ENCODE measurements around the gene SCRG1.

Gene SCRG1

DNA sequence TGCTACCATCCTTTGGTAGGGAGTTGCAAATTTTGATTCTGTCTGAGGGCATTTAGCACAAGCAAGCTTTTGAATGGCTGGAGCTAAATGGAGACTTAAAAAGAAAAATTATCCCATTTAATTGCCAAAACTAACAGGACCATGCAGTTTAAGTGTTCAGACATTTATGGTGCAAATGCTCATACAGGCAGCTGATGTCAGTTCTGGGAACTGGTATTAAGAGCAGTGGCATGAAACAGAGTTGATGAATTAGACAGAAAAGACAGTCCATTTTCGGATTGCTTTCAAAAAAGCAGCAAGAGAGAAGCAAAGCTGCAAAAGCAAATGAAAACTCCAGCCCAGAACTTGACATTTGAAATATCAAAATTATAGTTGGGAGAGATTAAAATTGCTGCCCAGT lies 1.3 kb downstream of the SCRG1 start:
- DNase-seq (ENCODE audit: low spot score), result no peak
- TF ChIP-seq, protein P1, sequence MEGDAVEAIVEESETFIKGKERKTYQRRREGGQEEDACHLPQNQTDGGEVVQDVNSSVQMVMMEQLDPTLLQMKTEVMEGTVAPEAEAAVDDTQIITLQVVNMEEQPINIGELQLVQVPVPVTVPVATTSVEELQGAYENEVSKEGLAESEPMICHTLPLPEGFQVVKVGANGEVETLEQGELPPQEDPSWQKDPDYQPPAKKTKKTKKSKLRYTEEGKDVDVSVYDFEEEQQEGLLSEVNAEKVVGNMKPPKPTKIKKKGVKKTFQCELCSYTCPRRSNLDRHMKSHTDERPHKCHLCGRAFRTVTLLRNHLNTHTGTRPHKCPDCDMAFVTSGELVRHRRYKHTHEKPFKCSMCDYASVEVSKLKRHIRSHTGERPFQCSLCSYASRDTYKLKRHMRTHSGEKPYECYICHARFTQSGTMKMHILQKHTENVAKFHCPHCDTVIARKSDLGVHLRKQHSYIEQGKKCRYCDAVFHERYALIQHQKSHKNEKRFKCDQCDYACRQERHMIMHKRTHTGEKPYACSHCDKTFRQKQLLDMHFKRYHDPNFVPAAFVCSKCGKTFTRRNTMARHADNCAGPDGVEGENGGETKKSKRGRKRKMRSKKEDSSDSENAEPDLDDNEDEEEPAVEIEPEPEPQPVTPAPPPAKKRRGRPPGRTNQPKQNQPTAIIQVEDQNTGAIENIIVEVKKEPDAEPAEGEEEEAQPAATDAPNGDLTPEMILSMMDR (IDR thresholded peaks at IDR 0.05; ENCODE audit: extremely low read depth, missing control alignments), result no peak

DNA sequence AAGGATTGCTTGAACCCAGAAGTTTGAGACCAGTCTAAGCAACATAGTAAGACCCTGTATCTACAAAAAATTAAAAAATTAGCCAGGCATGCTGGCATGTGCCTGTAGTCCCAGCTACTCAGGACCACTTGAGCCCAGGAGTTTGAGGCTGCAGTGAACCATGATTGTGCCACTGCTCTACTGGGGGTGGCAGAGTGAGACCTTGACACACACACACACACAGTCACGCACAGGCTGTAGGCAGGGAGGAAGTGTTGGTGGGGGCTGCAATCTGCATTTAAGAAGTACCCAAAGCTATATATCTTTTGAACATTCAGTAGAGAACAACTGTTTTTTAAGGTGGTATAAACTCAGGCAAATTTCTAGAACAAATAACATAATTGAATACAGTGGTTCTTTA lies 7.2 kb downstream of the SCRG1 start:
- TF ChIP-seq, protein P1 (IDR thresholded peaks at IDR 0.05; ENCODE audit: extremely low read depth, missing control alignments), result no peak
- no peak for DNase-seq (ENCODE audit: low spot score)

DNA sequence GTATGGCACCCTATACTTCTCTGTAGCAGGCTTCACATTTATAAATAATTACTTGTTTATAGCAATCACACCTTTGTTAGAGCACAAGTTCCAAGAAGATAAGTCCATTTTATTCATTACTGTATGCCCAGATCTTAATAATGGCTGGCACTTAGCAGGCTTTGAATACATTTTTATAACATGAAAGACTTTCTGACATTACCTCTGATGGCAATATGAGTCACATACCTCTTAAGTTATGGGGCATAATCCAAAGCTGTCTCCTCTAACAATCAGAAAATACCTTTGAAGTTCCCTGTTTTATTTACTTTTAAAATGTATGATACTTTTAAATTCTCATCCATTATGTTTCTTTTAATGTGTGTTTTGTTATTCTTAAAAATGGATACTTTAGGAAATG lies 12.2 kb downstream of the SCRG1 start:
- TF ChIP-seq, protein P1 (IDR thresholded peaks at IDR 0.05; ENCODE audit: extremely low read depth, missing control alignments), result no peak
- DNase-seq (ENCODE audit: low spot score), result no peak

DNA sequence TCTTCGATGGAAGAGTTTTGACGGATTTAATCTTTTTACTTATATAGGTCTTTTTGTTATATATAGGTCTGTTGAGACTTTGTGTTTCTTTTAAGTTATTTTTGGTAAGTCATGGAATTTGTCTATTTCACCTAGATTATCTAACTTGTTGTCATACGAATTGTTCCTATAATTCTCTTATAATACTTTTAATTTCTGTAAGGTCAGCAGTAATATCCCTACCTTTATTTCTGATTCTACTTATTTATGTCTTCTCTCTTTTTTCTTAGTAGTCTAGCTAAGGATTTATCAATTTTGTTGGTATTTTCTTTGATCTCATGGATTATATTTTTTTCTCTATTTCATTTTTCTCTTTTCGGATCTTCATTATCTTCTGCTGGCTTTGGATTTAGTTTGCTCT lies 16.6 kb downstream of the SCRG1 start:
- DNase-seq (ENCODE audit: low spot score), result no peak
- TF ChIP-seq, protein P1 (IDR thresholded peaks at IDR 0.05; ENCODE audit: extremely low read depth, missing control alignments), result no peak

DNA sequence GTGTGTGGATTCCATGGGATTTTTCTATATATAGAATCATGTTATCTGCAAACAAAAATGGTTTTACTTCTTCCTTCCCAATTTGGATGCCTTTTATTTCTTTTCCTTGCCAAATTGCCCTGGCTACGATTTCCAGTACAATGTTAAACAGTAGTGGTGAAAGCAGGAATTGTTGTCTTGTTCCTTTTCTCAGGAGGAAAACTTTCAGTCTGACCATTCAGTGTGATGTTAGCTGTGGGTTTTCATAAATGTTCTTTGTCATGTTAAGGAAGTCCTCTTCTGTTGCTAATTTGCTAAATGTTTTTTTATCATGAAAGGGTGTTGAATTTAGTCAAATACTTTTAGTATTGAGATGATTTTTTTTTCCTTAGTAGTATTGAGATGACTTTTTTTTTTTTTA lies 17.3 kb downstream of the SCRG1 start:
- no peak for DNase-seq (ENCODE audit: low spot score)
- TF ChIP-seq, protein P1 (IDR thresholded peaks at IDR 0.05; ENCODE audit: extremely low read depth, missing control alignments), result no peak

DNA sequence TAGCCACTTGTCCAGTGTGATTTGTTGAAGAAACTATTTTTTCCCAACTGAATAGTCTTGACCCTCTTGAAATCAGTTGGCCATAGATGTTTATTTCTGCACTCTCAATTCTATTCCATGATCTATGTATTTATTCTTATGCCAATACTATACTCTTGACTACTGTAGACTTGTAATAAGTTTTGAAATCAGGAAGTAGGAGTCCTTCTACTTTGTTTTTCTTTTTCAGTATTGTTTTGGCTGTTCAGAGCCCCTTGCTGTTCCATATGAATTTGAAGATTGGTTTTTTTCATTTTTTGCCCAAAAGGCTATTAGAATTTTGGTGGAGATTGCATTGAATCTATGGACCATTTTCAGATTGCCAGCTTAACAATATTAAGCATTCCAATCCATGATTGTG lies 17.9 kb downstream of the SCRG1 start:
- TF ChIP-seq, protein P1 (IDR thresholded peaks at IDR 0.05; ENCODE audit: extremely low read depth, missing control alignments), result no peak
- no peak for DNase-seq (ENCODE audit: low spot score)

DNA sequence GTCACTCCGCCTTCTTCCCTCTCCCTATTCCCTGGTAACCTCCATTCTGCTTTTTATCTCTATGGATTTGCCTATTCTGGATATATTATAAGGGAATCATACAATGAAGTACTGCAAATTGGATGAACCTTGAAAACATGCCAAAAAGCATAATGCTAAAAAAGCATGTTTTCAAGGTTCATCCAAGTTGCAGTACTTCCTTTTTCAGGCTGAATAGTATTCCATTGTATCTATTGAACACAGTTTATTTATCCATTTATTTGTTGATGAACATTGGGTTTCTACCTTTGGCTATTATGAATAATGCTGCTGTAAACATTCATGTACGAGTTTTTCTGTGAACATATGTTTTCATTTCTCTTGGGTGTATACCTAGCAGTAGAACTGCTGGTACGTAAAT lies 19.0 kb downstream of the SCRG1 start:
- DNase-seq (ENCODE audit: low spot score), result no peak
- TF ChIP-seq, protein P1 (IDR thresholded peaks at IDR 0.05; ENCODE audit: extremely low read depth, missing control alignments), result no peak
